Spinal cord (tissue), 10 donors: ENCODE results near the gene COPG2. TPM values are rescaled to one million over a fixed set of nuclear protein-coding genes. Genes with fewer than 3 reads are reported as not detected.
"Not testable (repeated sequence)": the region's sequence is repeated elsewhere in the genome, so short reads cannot be mapped to it uniquely, and the experiment has no call there.

ENCODE experiments used
- DNase-seq, 6 donors: peaks; one replicate each; pipeline versions ENCODE4 v3.0.0 to v3.0.0-alpha.2; 2013 to 2015; ENCODE audit warnings: low spot score in 6 of 6, low read depth in 4 of 6
- H3K27ac ChIP-seq: one replicate; pipeline ENCODE4 v1.5.1; 2013; ENCODE audit warnings: low read depth, low read length, control low read depth
- H3K27me3 ChIP-seq: one replicate; pipeline ENCODE4 v1.6.1; 2013; ENCODE audit warnings: low read length; ENCODE audit not compliant: control insufficient read depth, insufficient read depth
- H3K36me3 ChIP-seq: one replicate; pipeline ENCODE4 v1.6.1; 2013; ENCODE audit warnings: low read length; ENCODE audit not compliant: control insufficient read depth, insufficient read depth
- H3K4me1 ChIP-seq: one replicate; pipeline ENCODE4 v1.6.1; 2013; ENCODE audit warnings: low read length; ENCODE audit not compliant: control insufficient read depth, insufficient read depth
- H3K4me3 ChIP-seq: one replicate; pipeline ENCODE4 v1.5.1; 2013; ENCODE audit warnings: low read depth, low read length, control low read depth
- H3K9me3 ChIP-seq: one replicate; pipeline ENCODE4 v1.6.1; 2013; ENCODE audit warnings: low read length; ENCODE audit not compliant: control insufficient read depth, insufficient read depth
- WGBS: methylation state at CpG from one replicate; pipeline ENCODE4 v1.1.5; 2013; ENCODE audit warnings: missing lambda C conversion rate; ENCODE audit not compliant: insufficient coverage; 5-methylcytosine and 5-hydroxymethylcytosine counted together
- polyA plus RNA-seq, 2 donors: library from polyadenylated mRNA; unstranded; fragments of 120-200 nt; gene quantifications; one replicate each; pipeline ENCODE4 v1.2.1, GENCODE V29; 2013; ENCODE audit not compliant: insufficient read length in 2 of 2
- total RNA-seq, 2 donors: library from RNA; depleted of rRNA in 1 of 2; stranded (reverse); fragments of 120-200 nt in 1 of 2; fragments of >200 nt in 1 of 2; gene quantifications; one replicate each; pipeline versions ENCODE4 v1.2.3 to v1.2.4, GENCODE V29; 2013 to 2014
- donor health status: healthy.

The COPG2 gene
- total and polyA plus RNA-seq, 4 donors = 40.4 to 52.6 (median 44.7) TPM

- Histone ChIP-seq H3K9me3 (peaks cover 8% of the 10 kb centered on the region), H3K27me3 (no peaks in the 10 kb centered on the region), H3K36me3 (no peaks in the 10 kb centered on the region), H3K4me3 (no peak overlapping the region), H3K4me1 (no peaks in the 10 kb centered on the region), H3K27ac (no peak overlapping the region)
- no peak for DNase-seq
- WGBS = no CpG with 5 or more reads among the region's 1 CpG
Measured at GRCh38 chr7:130628901-130629300, 39.6 kb downstream of the COPG2 start.

- Histone ChIP-seq H3K27me3 (no peaks in the 10 kb centered on the region), H3K9me3 (peaks cover 8% of the 10 kb centered on the region), H3K36me3 (no peaks in the 10 kb centered on the region), H3K27ac (no peak overlapping the region), H3K4me1 (no peaks in the 10 kb centered on the region), H3K4me3 (no peak overlapping the region)
- no CpG with 5 or more reads among the region's 4 CpGs for WGBS
- no peak for DNase-seq
Measured at GRCh38 chr7:130627775-130628174, 40.8 kb downstream of the COPG2 start.

GRCh38 chr7:130622866-130623265 lies 45.7 kb downstream of the COPG2 start:
- Histone ChIP-seq H3K9me3 (peaks cover 2% of the 10 kb centered on the region), H3K36me3 (no peaks in the 10 kb centered on the region), H3K4me1 (no peaks in the 10 kb centered on the region), H3K27me3 (no peaks in the 10 kb centered on the region), H3K27ac (no peak overlapping the region), H3K4me3 (no peak overlapping the region)
- no peak for DNase-seq
- WGBS = 100% methylated on average over 1 of the region's 2 CpGs

- Histone ChIP-seq H3K27ac (no peak overlapping the region), H3K27me3 (no peaks in the 10 kb centered on the region), H3K4me1 (no peaks in the 10 kb centered on the region), H3K9me3 (peaks cover 2% of the 10 kb centered on the region), H3K4me3 (no peak overlapping the region), H3K36me3 (peaks cover 8% of the 10 kb centered on the region)
- WGBS = 100% methylated on average over 1 of the region's 2 CpGs
- DNase-seq = no peak
Measured at GRCh38 chr7:130615583-130615982, 53.0 kb downstream of the COPG2 start.

- no peak for DNase-seq
- Histone ChIP-seq H3K4me3 (no peak overlapping the region), H3K36me3 (peaks cover 8% of the 10 kb centered on the region), H3K4me1 (no peaks in the 10 kb centered on the region), H3K27me3 (no peaks in the 10 kb centered on the region), H3K27ac (no peak overlapping the region), H3K9me3 (peaks cover 2% of the 10 kb centered on the region)
- WGBS = no CpG with 5 or more reads among the region's 1 CpG
Measured at GRCh38 chr7:130614449-130614848, 54.1 kb downstream of the COPG2 start.

GRCh38 chr7:130611218-130611617 lies 57.3 kb downstream of the COPG2 start:
- DNase-seq = no peak
- Histone ChIP-seq H3K4me1 (no peaks in the 10 kb centered on the region), H3K36me3 (peaks cover 17% of the 10 kb centered on the region), H3K27ac (no peak overlapping the region), H3K27me3 (no peaks in the 10 kb centered on the region), H3K4me3 (no peak overlapping the region), H3K9me3 (peaks cover 5% of the 10 kb centered on the region)
- 71% methylated on average over 1 of the region's 4 CpGs for WGBS

GRCh38 chr7:130607066-130607465 lies 61.5 kb downstream of the COPG2 start:
- not testable (repeated sequence) for H3K27me3 ChIP-seq, H3K27ac ChIP-seq, H3K9me3 ChIP-seq, H3K4me3 ChIP-seq, H3K4me1 ChIP-seq, DNase-seq
- H3K36me3 ChIP-seq = peaks cover 17% of the 10 kb centered on the region
- no CpG with 5 or more reads among the region's 2 CpGs for WGBS

- no peak overlapping the region for H3K27ac ChIP-seq
- no peak overlapping the region for H3K4me3 ChIP-seq
- no peak for DNase-seq
- no peaks in the 10 kb centered on the region for H3K4me1 ChIP-seq
- peaks cover 5% of the 10 kb centered on the region for H3K9me3 ChIP-seq
- no peaks in the 10 kb centered on the region for H3K27me3 ChIP-seq
- H3K36me3 ChIP-seq = peaks cover 19% of the 10 kb centered on the region
- WGBS = 94% methylated on average over 1 of the region's 1 CpG
Measured at GRCh38 chr7:130606161-130606560, 62.4 kb downstream of the COPG2 start.

- no CpG with 5 or more reads among the region's 3 CpGs for WGBS
Measured at GRCh38 chr7:130598056-130598455, 70.5 kb downstream of the COPG2 start.

GRCh38 chr7:130595986-130596385 lies 72.6 kb downstream of the COPG2 start:
- Histone ChIP-seq H3K36me3 (peaks cover 5% of the 10 kb centered on the region), H3K4me1 (no peaks in the 10 kb centered on the region), H3K27ac (no peak overlapping the region), H3K9me3 (peaks cover 2% of the 10 kb centered on the region), H3K4me3 (no peak overlapping the region), H3K27me3 (no peaks in the 10 kb centered on the region)
- no peak for DNase-seq
- WGBS = 100% methylated on average over 1 of the region's 4 CpGs

More at GRCh38 chr7:130598056-130598455, 70.5 kb downstream of the COPG2 start:
- Histone ChIP-seq H3K27ac (no peak overlapping the region), H3K36me3 (peaks cover 9% of the 10 kb centered on the region), H3K9me3 (peaks cover 2% of the 10 kb centered on the region), H3K27me3 (no peaks in the 10 kb centered on the region), H3K4me1 (no peaks in the 10 kb centered on the region), H3K4me3 (no peak overlapping the region)
- DNase-seq = no peak
